ENCODE data around the gene RNF175.

DNA sequence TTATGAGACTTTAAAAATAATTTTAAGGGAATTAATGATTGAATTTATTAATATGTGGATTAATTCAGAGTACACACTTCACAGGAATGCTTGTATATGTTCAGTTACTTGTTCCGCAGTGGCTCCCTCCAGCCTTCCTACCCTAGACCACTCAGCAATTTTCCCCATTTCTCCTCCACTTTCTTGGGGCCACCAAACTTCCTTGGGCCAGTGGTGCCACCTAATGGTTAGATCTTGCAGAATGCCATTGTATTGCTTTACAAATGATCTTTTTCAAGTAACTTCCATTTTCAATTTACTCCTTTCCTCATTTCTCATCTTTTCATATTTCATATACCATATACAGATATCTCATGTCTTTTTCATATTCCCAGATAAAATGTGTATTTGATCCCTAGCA, 3.6 kb upstream of the RNF175 start:
- TF ChIP-seq CTCF (IDR thresholded peaks at IDR 0.05; ENCODE audit: insufficient read depth, low read length, poor library complexity, severe bottlenecking) (no peak), EZH2phosphoT487 (conservative IDR thresholded peaks at IDR 0.05; ENCODE audit: low read length) (no peak)

Measured in SU-DHL-6 (cell line).